RWPE2 (cell line): ENCODE results near the gene UGT2B11.
"Not testable (repeated sequence)": the region's sequence is repeated elsewhere in the genome, so short reads cannot be mapped to it uniquely, and the experiment has no call there.

Experiments used
- ATAC-seq: fragments of 200-7000 bp; cut with Tn5 transposase; 3 replicates; pipeline ENCODE4 v1.9.1; 2021; ENCODE audit warnings: low read depth
- DNase-seq: peaks from one replicate; pipeline ENCODE4 v3.0.0-alpha.2; 2020; ENCODE audit warnings: low spot score
- H3K27ac ChIP-seq: fragments of 450-650 bp; 2 replicates; pipeline ENCODE4 v1.5.1; 2017; ENCODE audit warnings: mild to moderate bottlenecking; ENCODE audit not compliant: poor library complexity, severe bottlenecking
- H3K27me3 ChIP-seq: fragments of 250-450 bp; sonication (Bioruptor Pico); 2 replicates; pipeline ENCODE4 v1.5.1; 2021; ENCODE audit warnings: mild to moderate bottlenecking, moderate library complexity; ENCODE audit not compliant: insufficient read depth, poor library complexity, severe bottlenecking
- H3K36me3 ChIP-seq: fragments of 250-450 bp; sonication (Bioruptor Pico); 2 replicates; pipeline ENCODE4 v1.5.1; 2020; ENCODE audit warnings: low read depth, mild to moderate bottlenecking, moderate library complexity
- H3K4me1 ChIP-seq: fragments of 250-450 bp; sonication (Bioruptor Pico); 2 replicates; pipeline ENCODE4 v1.5.1; 2021; ENCODE audit warnings: mild to moderate bottlenecking, moderate library complexity; ENCODE audit not compliant: insufficient read depth, poor library complexity, severe bottlenecking
- H3K4me3 ChIP-seq: fragments of 250-450 bp; sonication (Bioruptor Pico); 2 replicates; pipeline ENCODE4 v1.5.1; 2021; ENCODE audit warnings: mild to moderate bottlenecking, moderate library complexity; ENCODE audit not compliant: severe bottlenecking
- H3K9me3 ChIP-seq: fragments of 250-450 bp; sonication (Bioruptor Pico); 2 replicates; pipeline ENCODE4 v1.5.1; 2021; ENCODE audit warnings: mild to moderate bottlenecking, moderate library complexity; ENCODE audit not compliant: severe bottlenecking
- TF ChIP-seq, protein P1 (sequence below): fragments of 450-650 bp; IDR thresholded peaks from one replicate; pipeline ENCODE4 v1.5.1; 2017; ENCODE audit warnings: mild to moderate bottlenecking, moderate library complexity; ENCODE audit not compliant: poor library complexity, severe bottlenecking

The UGT2B11 gene

DNA sequence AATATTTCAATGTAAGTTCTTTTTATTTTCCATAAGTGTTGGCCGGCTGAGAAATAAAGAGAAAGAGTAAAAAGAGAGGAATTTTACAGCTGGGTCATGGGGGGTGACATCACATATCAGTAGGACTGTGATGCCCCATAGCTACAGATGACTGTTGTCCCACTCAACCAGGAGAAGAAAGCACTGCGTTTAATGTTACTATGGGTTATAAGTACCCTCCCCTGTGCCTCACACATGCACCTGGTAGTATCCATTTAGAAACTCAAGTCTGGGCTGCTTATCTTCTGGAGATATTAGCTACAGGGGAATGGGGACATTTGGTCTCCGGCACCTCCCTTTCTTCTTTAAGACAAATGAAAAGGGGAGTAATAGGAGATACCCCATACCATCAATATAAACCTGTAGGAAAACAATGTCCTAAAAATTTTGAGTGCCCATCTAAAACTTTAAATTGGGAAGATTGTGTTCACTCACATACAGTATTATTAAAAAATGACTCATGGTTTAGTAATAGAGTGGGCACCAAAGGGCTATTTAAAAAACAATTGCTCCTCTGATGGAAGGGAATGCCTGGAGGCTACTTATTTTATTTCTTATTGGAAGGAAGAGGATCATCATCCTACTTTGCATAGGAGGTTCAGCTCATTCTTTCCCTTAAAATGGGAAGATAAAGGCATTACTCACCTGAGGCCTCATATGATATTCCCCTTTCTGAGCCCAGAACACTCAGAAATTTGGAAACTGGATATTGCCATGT lies 18.2 kb downstream of the UGT2B11 start:
- TF ChIP-seq, protein P1, sequence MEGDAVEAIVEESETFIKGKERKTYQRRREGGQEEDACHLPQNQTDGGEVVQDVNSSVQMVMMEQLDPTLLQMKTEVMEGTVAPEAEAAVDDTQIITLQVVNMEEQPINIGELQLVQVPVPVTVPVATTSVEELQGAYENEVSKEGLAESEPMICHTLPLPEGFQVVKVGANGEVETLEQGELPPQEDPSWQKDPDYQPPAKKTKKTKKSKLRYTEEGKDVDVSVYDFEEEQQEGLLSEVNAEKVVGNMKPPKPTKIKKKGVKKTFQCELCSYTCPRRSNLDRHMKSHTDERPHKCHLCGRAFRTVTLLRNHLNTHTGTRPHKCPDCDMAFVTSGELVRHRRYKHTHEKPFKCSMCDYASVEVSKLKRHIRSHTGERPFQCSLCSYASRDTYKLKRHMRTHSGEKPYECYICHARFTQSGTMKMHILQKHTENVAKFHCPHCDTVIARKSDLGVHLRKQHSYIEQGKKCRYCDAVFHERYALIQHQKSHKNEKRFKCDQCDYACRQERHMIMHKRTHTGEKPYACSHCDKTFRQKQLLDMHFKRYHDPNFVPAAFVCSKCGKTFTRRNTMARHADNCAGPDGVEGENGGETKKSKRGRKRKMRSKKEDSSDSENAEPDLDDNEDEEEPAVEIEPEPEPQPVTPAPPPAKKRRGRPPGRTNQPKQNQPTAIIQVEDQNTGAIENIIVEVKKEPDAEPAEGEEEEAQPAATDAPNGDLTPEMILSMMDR, result no peak
- DNase-seq (no peak), ATAC-seq (no peak)
- H3K36me3 ChIP-seq, result no peaks in the 10 kb centered on the region
- no peak overlapping the region for H3K4me3 ChIP-seq
- no peaks in the 10 kb centered on the region for H3K9me3 ChIP-seq
- H3K27ac ChIP-seq, result no peak overlapping the region
- H3K27me3 ChIP-seq, result no peaks in the 10 kb centered on the region
- no peaks in the 10 kb centered on the region for H3K4me1 ChIP-seq

GRCh38 chr4:69194166-69194565 lies 20.4 kb downstream of the UGT2B11 start:
- no peak for DNase-seq
- ATAC-seq, result no peak
- no peak overlapping the region for H3K4me3 ChIP-seq
- no peaks in the 10 kb centered on the region for H3K27me3 ChIP-seq
- no peaks in the 10 kb centered on the region for H3K36me3 ChIP-seq
- no peak overlapping the region for H3K27ac ChIP-seq
- H3K9me3 ChIP-seq, result no peaks in the 10 kb centered on the region
- TF ChIP-seq, protein P1, result no peak
- no peaks in the 10 kb centered on the region for H3K4me1 ChIP-seq

- H3K4me3 ChIP-seq, DNase-seq, H3K27ac ChIP-seq, H3K4me1 ChIP-seq, H3K36me3 ChIP-seq, H3K9me3 ChIP-seq, H3K27me3 ChIP-seq, ATAC-seq: not testable (repeated sequence)
These were observed 22.6 kb downstream of the UGT2B11 start for GRCh38 chr4:69191905-69192304.

- H3K4me3 ChIP-seq, H3K27ac ChIP-seq, DNase-seq, H3K36me3 ChIP-seq, ATAC-seq, H3K4me1 ChIP-seq, H3K27me3 ChIP-seq, H3K9me3 ChIP-seq: not testable (repeated sequence)
These were observed 23.9 kb downstream of the UGT2B11 start for GRCh38 chr4:69190621-69191020.

- not testable (repeated sequence) for ATAC-seq, H3K4me3 ChIP-seq, DNase-seq, H3K9me3 ChIP-seq, H3K27ac ChIP-seq, H3K27me3 ChIP-seq, H3K4me1 ChIP-seq, H3K36me3 ChIP-seq
These were observed 32.9 kb downstream of the UGT2B11 start for GRCh38 chr4:69181519-69182169.

- ATAC-seq, H3K36me3 ChIP-seq, H3K9me3 ChIP-seq, H3K4me1 ChIP-seq, DNase-seq, H3K4me3 ChIP-seq, H3K27me3 ChIP-seq, H3K27ac ChIP-seq: not testable (repeated sequence)
These were observed 34.7 kb downstream of the UGT2B11 start for GRCh38 chr4:69179817-69180216.

DNA sequence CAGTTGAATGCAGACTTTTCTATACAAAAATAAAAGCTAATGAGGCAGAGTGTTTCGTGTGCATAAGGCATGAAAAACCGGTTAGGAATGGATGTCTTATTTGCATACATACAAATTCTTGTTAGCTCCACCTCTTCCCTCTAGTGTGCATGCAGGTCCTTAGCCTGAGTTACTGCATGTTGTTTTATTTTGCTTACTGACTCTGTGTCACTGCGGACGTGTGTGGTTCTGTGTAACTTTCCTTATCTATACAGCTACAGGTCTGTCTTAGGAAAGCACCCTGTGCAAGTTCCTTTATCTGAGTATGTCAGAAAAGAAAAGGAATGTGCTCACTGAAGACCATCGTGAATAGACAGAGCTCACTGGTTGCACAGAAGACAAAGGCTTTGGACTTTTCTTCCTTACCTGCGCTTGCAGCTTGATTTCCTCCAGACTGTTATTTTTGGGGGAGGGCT lies 35.8 kb downstream of the UGT2B11 start:
- H3K27ac ChIP-seq, DNase-seq, H3K4me3 ChIP-seq, ATAC-seq, H3K4me1 ChIP-seq, H3K9me3 ChIP-seq, H3K36me3 ChIP-seq, H3K27me3 ChIP-seq: not testable (repeated sequence)
